Suprapubic skin (tissue), 3 donors: ENCODE data around the gene MAST1.

ENCODE experiments used
- EP300 ChIP-seq: sonication (generic); formaldehyde crosslinking; IDR thresholded peaks from one replicate; pipeline ENCODE4 v1.6.1; 2017; ENCODE audit warnings: antibody characterized with exemption
- TF ChIP-seq, protein P1 (sequence below), 2 donors: fragments of 200-600 bp in 1 of 2; fragments of 450-650 bp in 1 of 2; sonication (generic) in 1 of 2; IDR thresholded peaks; one replicate each; pipeline ENCODE4 v1.5.1; 2016 to 2019; ENCODE audit warnings: antibody characterized with exemption in 2 of 2, mild to moderate bottlenecking in 1 of 2, moderate library complexity in 1 of 2

DNA sequence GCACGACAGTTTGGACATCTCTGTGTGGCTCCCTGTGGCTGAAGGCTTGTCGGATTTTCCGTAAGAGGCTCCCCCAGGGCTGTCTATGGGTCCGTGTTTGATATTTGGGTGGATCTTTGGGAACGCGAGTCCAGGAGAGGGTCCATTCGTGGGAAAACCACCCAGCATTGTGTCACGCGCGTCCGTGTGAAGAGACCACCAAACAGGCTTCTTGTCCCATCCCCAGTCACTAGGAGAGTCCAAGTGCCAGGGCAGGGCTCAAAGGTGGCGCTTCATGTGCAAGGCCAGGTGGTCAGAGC is 46.3 kb downstream of the MAST1 start:
- no peak for TF ChIP-seq EP300
- TF ChIP-seq, protein P1, sequence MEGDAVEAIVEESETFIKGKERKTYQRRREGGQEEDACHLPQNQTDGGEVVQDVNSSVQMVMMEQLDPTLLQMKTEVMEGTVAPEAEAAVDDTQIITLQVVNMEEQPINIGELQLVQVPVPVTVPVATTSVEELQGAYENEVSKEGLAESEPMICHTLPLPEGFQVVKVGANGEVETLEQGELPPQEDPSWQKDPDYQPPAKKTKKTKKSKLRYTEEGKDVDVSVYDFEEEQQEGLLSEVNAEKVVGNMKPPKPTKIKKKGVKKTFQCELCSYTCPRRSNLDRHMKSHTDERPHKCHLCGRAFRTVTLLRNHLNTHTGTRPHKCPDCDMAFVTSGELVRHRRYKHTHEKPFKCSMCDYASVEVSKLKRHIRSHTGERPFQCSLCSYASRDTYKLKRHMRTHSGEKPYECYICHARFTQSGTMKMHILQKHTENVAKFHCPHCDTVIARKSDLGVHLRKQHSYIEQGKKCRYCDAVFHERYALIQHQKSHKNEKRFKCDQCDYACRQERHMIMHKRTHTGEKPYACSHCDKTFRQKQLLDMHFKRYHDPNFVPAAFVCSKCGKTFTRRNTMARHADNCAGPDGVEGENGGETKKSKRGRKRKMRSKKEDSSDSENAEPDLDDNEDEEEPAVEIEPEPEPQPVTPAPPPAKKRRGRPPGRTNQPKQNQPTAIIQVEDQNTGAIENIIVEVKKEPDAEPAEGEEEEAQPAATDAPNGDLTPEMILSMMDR (IDR thresholded peaks at IDR 0.05): no peak
